Erythroblast (primary cell): ENCODE results near the gene ARHGAP26.
"Not testable (repeated sequence)": the region's sequence is repeated elsewhere in the genome, so short reads cannot be mapped to it uniquely, and the experiment has no call there.

Experiments
- DNase-seq, 2 experiments: peaks; one replicate each; lab custom pipeline; 2025; lab: John Stamatoyannopoulos, UW
- GATA1 ChIP-seq: IDR thresholded peaks from 2 replicates; pipeline ENCODE4 v1.6.1; 2011; ENCODE audit warnings: low read depth, mild to moderate bottlenecking, control low read depth, low read length, moderate library complexity
- POLR2A ChIP-seq: IDR thresholded peaks from 2 replicates; pipeline ENCODE4 v1.6.1; 2011; ENCODE audit warnings: mild to moderate bottlenecking, low read length

The ARHGAP26 gene

GRCh38 chr5:143080982-143081381 lies 310.8 kb downstream of the ARHGAP26 start:
- no peak for TF ChIP-seq GATA1
- TF ChIP-seq POLR2A: no peak
- DNase-seq: no peak

- DNase-seq: no peak
- TF ChIP-seq GATA1: no peak
- TF ChIP-seq POLR2A: no peak
Measured at GRCh38 chr5:143083006-143083405, 312.8 kb downstream of the ARHGAP26 start.

- no peak for TF ChIP-seq POLR2A
- no peak for TF ChIP-seq GATA1
- no peak for DNase-seq
Measured at GRCh38 chr5:143084407-143084806, 314.2 kb downstream of the ARHGAP26 start.

- TF ChIP-seq POLR2A (no peak), GATA1 (no peak)
- no peak for DNase-seq
Measured at GRCh38 chr5:143085319-143085917, 315.2 kb downstream of the ARHGAP26 start.

GRCh38 chr5:143086546-143086907 lies 316.4 kb downstream of the ARHGAP26 start:
- DNase-seq: no peak
- TF ChIP-seq POLR2A (no peak), GATA1 (no peak)

- DNase-seq: no peak
- no peak for TF ChIP-seq POLR2A
- TF ChIP-seq GATA1: no peak
Measured at GRCh38 chr5:143086908-143087637, 316.9 kb downstream of the ARHGAP26 start.

- DNase-seq: not testable (repeated sequence)
Measured at GRCh38 chr5:143088702-143089101, 318.5 kb downstream of the ARHGAP26 start.

GRCh38 chr5:143090044-143090443 lies 319.9 kb downstream of the ARHGAP26 start:
- not testable (repeated sequence) for DNase-seq

GRCh38 chr5:143092711-143093451 lies 322.7 kb downstream of the ARHGAP26 start:
- DNase-seq: not testable (repeated sequence)

GRCh38 chr5:143093452-143094086 lies 323.4 kb downstream of the ARHGAP26 start:
- TF ChIP-seq GATA1: no peak
- no peak for TF ChIP-seq POLR2A
- no peak for DNase-seq

- TF ChIP-seq GATA1 (no peak), POLR2A (no peak)
- DNase-seq: no peak
Measured at GRCh38 chr5:143094087-143094521, 323.9 kb downstream of the ARHGAP26 start.

GRCh38 chr5:143094608-143095007 lies 324.4 kb downstream of the ARHGAP26 start:
- DNase-seq: not testable (repeated sequence)

- TF ChIP-seq GATA1 (no peak), POLR2A (no peak)
- DNase-seq: no peak
Measured at GRCh38 chr5:143101121-143101520, 330.9 kb downstream of the ARHGAP26 start.

- no peak for DNase-seq
- TF ChIP-seq POLR2A (no peak), GATA1 (no peak)
Measured at GRCh38 chr5:143101725-143102386, 331.7 kb downstream of the ARHGAP26 start.
